GM18511 (cell line): ENCODE measurements around the gene CIAO3.
A peak's percentile ranks its signal among the peaks of the same experiment; 100 is the strongest.

Source experiments
- ATAC-seq: cut with Tn5 transposase; IDR thresholded peaks from one replicate; pipeline ENCODE4 v1.9.1; 2021; ENCODE audit warnings: mild to moderate bottlenecking, moderate library complexity; ENCODE audit not compliant: unreplicated experiment

The CIAO3 gene

GRCh38 chr16:736936-737481, 3.8 kb downstream of the CIAO3 start:
- ATAC-seq = no peak

- ATAC-seq = no peak
Observed at GRCh38 chr16:735982-736453, 4.8 kb downstream of the CIAO3 start.

- ATAC-seq = no peak
Observed at GRCh38 chr16:734981-735881, 5.6 kb downstream of the CIAO3 start.

- no peak for ATAC-seq
Observed at GRCh38 chr16:734208-734980, 6.4 kb downstream of the CIAO3 start.

GRCh38 chr16:733382-734207, 7.2 kb downstream of the CIAO3 start:
- ATAC-seq = no peak

- ATAC-seq = no peak
Observed at GRCh38 chr16:732936-733335, 7.9 kb downstream of the CIAO3 start.

GRCh38 chr16:732332-732731, 8.5 kb downstream of the CIAO3 start:
- no peak for ATAC-seq

- ATAC-seq = no peak
Observed at GRCh38 chr16:730666-731509, 9.9 kb downstream of the CIAO3 start.

GRCh38 chr16:729768-730665, 10.8 kb downstream of the CIAO3 start:
- ATAC-seq = no peak

- no peak for ATAC-seq
Observed at GRCh38 chr16:728890-729744, 11.7 kb downstream of the CIAO3 start.

- ATAC-seq = peak; percentile 43
Observed at GRCh38 chr16:728131-728889, 12.5 kb downstream of the CIAO3 start.

- no peak for ATAC-seq
Observed at GRCh38 chr16:727291-727977, 13.4 kb downstream of the CIAO3 start.

GRCh38 chr16:726438-727290, 14.1 kb downstream of the CIAO3 start, which contains the start of the genes CCDC78 and HAGHL:
Gene CCDC78 (minus strand): TSS chr16:726443. CDS start chr16:726367, 76 bp downstream.
Gene HAGHL (plus strand): TSS chr16:727106. CDS start chr16:727510, 404 bp downstream.
- ATAC-seq = no peak

GRCh38 chr16:726188-726437, 14.7 kb downstream of the CIAO3 start:
- no peak for ATAC-seq

GRCh38 chr16:725463-726187, 15.2 kb downstream of the CIAO3 start:
- ATAC-seq = no peak
